GM04503 (cell line): ENCODE results near the gene ITPRID2.
A peak's percentile ranks its signal among the peaks of the same experiment; 100 is the strongest.
"Not testable (repeated sequence)": the region's sequence is repeated elsewhere in the genome, so short reads cannot be mapped to it uniquely, and the experiment has no call there.

Experiments
- DNase-seq: peaks from one replicate; pipeline ENCODE4 v3.0.0-alpha.2; 2012; ENCODE audit warnings: low read depth

The ITPRID2 gene

DNA sequence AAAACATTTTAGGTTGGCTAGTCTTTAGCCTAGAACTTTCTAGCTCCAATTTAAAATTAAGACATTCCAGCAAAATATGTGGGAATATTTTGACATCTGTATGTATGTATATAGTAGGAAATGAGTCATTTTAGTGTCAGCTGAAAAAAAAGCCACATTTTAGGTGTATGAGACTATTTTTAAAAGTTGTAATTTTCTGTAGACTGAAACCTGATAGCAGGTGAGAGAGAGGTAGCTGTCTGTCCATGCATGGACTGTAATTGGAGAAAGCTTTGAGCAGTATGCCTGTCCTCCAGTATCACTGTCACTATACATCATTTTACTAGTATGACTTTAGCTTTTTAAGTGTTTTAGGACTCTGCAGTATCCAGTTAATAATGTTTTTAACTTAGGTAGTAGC is 68.0 kb downstream of the ITPRID2 start:
- no peak for DNase-seq

DNA sequence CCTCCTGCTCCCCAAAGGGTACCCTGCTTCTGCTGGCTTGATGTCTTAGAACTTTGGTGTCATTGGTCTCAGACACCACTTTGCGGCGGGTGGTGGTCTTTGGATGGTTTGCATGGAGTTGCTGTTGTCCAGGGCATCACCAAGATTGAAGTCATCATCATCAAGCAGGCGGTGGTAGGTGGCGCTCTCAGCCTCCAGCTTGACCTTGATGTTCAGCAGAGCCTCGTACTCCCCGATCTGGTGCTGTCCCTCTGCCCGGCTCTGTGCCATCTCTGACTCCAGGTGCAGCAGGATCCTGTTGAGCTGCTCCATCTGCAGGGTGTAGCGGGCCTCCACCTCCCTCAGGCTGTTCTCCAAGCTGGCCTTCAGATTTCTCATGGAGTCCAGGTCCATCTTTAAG is 69.6 kb downstream of the ITPRID2 start:
- not testable (repeated sequence) for DNase-seq

DNA sequence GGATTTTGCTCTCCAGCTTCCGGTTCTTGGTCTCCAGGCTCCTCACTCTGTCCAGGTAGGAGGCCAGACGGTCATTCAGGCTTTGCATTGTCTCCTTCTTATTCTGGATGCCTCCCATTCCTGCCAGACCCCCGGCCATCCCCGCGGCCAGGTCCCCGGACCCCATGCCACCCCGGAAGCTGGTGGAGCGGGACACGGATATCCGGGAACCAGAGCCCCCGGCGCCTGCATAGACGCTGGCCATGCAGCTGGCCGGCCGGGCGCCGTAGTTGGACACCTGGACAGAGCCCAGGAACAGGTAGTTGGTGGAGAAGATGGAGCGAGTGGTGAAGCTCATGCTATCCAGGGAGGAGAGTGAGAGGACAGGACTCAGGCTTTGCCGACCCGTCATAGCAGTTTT is 70.6 kb downstream of the ITPRID2 start:
- DNase-seq, result no peak

DNA sequence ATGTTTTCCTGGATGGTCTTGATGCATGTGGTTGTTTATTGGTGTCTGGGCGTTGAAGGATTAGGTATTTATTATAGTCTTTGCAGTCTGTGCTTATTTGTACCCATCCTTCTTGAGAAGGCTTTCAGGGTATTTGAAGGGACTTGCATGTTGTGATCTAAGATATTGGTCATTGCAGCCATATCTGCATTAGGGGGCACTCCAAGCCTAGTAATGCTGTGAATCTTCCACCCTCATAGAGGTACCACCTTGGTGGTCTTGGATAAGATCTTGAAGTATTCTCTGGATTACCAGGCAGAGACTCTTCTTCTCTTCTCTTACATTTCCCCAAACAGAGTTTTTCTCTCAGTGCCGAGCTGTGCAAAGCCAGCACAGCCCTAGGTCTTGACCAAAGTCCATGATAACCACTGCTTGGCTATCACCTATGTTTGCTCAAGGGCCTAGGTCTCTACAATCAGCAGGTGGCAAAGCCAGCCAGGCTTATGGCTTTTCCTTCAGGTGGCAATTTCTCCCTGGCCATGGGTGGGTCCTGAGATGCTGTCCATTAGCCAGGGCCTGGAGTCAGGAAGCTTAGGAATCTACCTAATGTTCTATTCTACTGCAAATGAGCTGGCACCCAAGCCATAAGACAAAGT is 78.7 kb downstream of the ITPRID2 start:
- no peak for DNase-seq

DNA sequence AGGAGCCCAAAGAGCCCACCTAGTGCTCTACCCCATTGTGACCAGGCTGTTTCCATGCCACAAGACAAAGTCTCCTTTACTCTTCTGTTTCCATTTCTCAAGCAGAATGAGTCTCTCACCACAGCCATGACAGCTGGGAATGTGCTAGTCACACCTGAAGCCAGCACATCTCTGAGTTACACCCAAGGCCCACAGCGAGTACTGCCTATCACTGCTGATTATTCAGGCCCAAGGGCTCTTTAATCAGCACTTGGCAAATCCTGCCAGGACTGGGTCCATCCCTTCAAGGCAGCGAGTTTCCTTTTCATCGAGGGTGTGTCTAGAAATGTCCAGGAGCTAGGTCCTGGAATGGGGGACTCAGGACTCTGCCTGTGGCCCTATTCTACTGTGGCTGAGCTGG is 79.5 kb downstream of the ITPRID2 start:
- no peak for DNase-seq

DNA sequence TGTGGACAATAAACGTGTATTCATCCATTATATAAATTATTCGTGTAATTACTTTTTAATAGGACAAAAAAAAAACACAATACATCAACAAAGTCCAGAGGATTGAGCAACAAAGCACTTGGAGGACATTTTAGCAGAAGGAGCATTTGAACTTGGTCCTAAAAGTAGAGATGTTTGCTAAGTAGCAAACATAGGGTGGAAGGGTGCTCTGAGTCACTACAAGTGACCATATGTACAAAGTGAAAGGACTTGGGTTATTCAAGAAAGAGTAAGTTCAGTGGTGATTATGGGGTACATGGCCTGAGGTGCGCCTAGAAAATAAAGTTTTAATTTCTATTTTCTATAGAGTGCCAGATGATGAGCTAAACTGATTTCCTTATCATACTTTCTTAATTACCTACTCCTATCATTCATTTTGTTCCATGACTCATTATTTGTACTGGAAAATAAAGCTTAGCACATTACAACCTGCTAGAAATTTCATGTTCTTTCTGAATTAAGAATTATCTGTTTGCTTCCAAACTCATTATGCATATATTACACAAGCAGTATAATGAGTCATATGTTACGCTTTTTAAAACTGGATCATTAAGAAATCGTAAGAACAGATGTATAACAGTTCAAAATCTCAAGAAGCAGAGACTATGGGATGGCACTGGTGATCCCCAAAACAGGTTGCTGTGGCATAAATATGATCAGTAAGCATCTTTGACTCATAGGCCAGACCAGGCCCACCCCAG is 81.1 kb downstream of the ITPRID2 start:
- DNase-seq, result no peak

DNA sequence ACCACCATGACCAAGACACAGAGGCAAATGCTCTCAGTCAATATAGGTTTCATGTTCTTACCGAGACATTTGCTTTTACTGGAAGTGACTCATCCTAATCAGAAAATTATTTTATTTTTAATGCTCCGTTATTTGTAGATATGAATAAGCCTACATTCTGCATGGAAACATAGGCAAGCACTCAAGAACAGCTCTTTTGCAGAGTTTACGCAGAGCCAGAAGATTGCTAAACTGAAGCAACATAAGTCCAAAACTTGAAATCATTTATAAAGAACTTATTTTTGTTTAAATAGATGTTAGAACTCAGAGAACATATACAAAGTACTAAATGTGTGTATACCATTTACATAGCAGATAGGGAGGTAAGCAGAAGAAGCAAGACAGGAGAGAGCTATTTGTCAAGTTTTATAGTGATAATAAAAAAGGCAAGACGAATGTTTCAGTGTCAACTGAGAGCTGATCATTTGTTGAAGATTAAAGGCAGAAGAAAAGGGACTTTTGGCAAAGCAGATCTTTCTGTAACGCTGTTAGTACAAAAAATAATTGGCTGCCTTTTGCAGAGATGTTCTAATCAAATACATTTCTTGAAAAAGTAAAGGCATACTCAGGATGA is 81.7 kb downstream of the ITPRID2 start:
- no peak for DNase-seq

DNA sequence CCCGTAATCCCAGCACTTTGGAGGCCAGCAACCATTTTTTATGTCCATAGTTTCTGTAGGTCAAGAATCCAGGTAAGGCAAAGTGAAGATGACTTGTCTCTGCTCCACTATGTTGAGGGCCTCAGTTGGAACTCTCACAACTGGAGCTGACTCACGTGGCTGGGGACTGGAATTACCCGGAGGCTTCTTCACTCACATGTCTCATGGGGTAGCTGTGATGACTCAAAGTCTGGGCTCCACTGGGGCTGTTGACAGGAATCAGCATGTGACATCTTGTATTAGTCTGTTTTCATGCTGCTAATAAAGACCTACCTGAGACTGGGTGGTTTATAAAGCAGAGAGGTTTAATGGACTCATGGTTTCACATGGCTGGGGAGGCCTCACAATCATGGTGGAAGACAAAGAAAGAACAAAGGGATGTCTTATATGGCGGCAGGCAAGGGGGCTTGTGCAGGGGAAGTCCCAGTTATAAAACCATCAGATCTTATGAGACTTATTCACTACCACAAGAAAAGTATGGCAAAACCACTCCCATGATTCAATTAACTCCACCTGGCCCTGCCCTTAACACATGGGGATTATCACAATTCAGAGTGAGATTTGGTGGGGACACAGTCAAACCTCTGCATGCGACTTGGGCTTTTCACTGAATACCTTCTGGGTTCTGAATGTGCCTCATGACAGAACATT is 86.3 kb downstream of the ITPRID2 start:
- DNase-seq, result peak; percentile 26

DNA sequence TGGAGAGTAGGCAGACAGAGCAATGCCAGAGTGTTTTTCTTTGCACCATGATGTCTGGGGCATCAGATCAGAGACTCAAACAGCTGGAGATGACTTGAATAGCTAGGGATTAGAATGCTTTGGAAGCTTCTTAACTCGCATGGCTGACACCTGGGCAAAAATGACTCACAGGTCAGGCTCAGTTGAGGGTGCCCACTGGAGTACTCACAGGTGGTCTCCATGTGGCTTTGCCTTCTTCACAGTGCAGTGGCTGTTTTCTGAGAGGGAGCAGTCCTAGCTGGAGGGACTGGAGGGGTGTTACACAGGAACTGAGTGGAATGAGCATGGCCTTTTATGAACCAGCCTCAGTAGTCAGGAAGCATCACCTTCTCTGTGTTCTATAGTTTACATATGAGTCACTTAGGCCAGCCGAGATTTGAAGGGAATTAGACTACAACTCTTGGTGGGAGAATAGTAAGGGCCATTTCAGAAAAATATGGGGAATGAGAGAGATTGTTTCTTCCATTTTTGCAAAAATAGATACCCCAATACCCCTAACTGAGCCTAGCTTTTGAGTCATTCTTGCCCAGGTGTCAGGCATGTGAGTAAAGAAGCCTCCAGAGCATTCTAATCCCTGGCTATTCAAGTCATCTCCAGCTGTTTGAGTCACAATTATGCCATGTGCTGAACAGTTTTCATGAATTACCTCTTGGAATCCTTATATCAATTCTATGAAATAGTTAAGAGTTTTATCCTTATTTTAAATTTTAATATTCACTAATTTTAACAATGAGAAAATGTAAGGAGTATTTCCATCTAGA is 87.0 kb downstream of the ITPRID2 start:
- DNase-seq, result no peak
